WTC11 (cell line): ENCODE results near the gene TMEM54.

Experiments
- CBFB ChIP-seq: sonication (generic); formaldehyde crosslinking; IDR thresholded peaks from 2 replicates; pipeline ENCODE4 v1.8.1; 2022; ENCODE audit warnings: mild to moderate bottlenecking, low read depth, missing genetic modification reagents
- TCF7 ChIP-seq: sonication (generic); formaldehyde crosslinking; IDR thresholded peaks from 2 replicates; pipeline ENCODE4 v1.8.0; 2022; ENCODE audit warnings: mild to moderate bottlenecking, low read depth, missing genetic modification reagents, moderate library complexity
- TF ChIP-seq, protein P1 (sequence below): fragments of 200-600 bp; IDR thresholded peaks from 2 replicates; pipeline ENCODE4 v1.8.0; 2022; ENCODE audit warnings: antibody characterized with exemption
- TF ChIP-seq, protein P2 (sequence below): sonication (generic); formaldehyde crosslinking; IDR thresholded peaks from 2 replicates; pipeline ENCODE4 v1.8.0; 2023; ENCODE audit warnings: missing genetic modification reagents, mild to moderate bottlenecking, borderline replicate concordance

DNA sequence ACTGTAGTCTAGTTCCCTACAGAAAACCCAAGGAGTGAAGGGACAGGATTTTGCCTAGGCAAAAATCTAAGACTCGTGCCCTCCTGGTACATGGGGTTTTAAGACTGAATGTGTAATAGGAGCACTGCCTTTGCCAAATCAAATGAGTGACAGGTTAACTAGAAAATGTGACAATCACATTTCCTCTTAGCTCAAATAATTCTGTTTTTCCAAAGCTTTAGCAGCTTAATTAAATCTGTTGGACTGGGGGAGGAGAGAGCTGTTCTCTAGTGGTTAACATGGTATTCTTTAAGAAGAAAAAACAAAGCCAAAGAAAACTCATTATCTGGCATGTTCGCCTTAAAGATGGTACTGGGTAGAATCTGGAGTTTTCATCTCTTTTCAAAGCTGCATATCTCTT, 43.1 kb downstream of the TMEM54 start:
- TF ChIP-seq, protein P1, sequence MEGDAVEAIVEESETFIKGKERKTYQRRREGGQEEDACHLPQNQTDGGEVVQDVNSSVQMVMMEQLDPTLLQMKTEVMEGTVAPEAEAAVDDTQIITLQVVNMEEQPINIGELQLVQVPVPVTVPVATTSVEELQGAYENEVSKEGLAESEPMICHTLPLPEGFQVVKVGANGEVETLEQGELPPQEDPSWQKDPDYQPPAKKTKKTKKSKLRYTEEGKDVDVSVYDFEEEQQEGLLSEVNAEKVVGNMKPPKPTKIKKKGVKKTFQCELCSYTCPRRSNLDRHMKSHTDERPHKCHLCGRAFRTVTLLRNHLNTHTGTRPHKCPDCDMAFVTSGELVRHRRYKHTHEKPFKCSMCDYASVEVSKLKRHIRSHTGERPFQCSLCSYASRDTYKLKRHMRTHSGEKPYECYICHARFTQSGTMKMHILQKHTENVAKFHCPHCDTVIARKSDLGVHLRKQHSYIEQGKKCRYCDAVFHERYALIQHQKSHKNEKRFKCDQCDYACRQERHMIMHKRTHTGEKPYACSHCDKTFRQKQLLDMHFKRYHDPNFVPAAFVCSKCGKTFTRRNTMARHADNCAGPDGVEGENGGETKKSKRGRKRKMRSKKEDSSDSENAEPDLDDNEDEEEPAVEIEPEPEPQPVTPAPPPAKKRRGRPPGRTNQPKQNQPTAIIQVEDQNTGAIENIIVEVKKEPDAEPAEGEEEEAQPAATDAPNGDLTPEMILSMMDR, result no peak
- TF ChIP-seq CBFB (no peak), TCF7 (CRISPR knock-in tag) (no peak)
- TF ChIP-seq, protein P2, sequence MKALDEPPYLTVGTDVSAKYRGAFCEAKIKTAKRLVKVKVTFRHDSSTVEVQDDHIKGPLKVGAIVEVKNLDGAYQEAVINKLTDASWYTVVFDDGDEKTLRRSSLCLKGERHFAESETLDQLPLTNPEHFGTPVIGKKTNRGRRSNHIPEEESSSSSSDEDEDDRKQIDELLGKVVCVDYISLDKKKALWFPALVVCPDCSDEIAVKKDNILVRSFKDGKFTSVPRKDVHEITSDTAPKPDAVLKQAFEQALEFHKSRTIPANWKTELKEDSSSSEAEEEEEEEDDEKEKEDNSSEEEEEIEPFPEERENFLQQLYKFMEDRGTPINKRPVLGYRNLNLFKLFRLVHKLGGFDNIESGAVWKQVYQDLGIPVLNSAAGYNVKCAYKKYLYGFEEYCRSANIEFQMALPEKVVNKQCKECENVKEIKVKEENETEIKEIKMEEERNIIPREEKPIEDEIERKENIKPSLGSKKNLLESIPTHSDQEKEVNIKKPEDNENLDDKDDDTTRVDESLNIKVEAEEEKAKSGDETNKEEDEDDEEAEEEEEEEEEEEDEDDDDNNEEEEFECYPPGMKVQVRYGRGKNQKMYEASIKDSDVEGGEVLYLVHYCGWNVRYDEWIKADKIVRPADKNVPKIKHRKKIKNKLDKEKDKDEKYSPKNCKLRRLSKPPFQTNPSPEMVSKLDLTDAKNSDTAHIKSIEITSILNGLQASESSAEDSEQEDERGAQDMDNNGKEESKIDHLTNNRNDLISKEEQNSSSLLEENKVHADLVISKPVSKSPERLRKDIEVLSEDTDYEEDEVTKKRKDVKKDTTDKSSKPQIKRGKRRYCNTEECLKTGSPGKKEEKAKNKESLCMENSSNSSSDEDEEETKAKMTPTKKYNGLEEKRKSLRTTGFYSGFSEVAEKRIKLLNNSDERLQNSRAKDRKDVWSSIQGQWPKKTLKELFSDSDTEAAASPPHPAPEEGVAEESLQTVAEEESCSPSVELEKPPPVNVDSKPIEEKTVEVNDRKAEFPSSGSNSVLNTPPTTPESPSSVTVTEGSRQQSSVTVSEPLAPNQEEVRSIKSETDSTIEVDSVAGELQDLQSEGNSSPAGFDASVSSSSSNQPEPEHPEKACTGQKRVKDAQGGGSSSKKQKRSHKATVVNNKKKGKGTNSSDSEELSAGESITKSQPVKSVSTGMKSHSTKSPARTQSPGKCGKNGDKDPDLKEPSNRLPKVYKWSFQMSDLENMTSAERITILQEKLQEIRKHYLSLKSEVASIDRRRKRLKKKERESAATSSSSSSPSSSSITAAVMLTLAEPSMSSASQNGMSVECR (CRISPR knock-in tag), result no peak
